ENCODE measurements around the gene NUMA1.

GRCh38 chr11:72015511-72016061 lies 64.8 kb downstream of the NUMA1 start:
- no peak for TF ChIP-seq POLR2A (IDR thresholded peaks at IDR 0.05; ENCODE audit: low read length)
- TF ChIP-seq GATA1 (IDR thresholded peaks at IDR 0.05; ENCODE audit: low read depth, low read length), result no peak
